ENCODE results near the gene DENND5B.
"Not testable (repeated sequence)": the region's sequence is repeated elsewhere in the genome, so short reads cannot be mapped to it uniquely, and the experiment has no call there.

DENND5B gene

GRCh38 chr12:31590642-31591379, at the start of gene DENND5B:
TSS of gene DENND5B (minus strand) at chr12:31591136. CDS start at chr12:31590832, 304 bp downstream.
- peak; percentile 91 for DNase-seq

DNA sequence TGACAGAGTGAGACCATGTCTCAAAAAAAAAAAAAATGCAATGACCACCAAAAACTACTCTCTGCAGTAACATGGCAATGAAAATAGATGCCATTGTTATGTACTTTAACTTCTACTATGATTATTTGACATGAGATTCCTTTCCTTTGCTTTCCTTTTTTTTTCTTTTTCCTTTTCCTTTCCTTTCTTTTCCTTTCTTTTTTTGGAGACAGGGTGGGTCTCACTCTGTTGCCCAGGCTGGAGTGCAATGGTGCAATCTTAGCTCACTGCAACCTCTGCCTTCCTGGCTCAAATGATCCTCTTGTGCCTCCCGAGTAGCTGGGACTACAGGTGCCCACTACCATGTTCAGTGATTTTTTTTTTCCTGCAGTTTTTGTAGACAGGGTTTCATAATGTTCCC, 43.7 kb upstream of the DENND5B start:
- DNase-seq, result no peak

- no peak for DNase-seq
Observed at GRCh38 chr12:31633464-31633863, 42.5 kb upstream of the DENND5B start.

DNA sequence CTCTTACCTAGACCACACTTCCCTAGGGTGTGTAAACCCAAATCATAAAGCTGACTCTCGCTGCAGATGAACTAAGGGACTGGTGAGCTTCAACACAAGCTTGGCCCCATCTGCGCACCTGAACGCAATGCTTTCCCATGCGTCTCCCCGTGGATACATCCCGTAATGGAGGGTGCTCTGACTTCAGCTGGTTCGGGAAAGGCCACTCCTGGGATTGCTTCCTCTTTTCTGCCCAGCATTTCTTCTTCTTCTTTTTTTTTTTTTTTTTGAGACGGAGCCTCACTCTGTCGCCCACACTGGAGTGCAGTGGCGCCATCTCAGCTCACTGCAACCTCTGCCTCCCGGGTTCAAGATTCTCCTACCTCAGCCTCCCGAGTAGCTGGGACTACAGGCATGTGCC, 40.9 kb upstream of the DENND5B start:
- no peak for DNase-seq

DNA sequence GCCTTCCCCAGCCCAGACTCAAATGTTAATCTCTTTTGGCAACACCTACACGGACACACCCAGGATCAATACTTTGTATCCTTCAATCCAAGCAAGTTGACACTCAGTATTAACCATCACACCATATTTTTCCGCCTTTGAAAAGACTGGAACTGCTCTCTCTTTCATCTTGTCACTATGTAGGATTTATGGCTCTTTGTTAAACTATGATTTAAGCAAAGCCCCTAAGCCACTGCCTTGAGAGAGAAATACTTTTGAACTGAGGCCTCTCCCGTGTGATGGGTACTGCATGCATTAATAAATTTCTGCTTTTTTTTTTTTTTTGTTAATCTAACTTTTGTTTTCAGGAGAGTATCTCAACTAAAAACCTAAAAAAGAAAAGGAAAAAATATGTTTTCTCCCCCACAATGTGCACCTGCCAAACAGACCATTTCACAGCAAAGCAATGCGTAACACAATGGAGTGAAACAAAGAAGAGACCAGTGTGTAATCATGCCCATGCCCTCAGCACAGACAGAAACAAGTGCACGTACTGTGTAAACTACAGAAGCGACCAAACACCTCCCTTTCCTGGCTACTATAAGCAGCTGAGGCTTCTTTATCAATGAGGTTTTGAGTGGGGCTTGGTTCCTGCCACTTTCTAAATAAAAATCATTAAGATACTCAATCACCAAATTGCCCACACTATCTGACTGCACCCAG, 40.2 kb upstream of the DENND5B start:
- no peak for DNase-seq

DNA sequence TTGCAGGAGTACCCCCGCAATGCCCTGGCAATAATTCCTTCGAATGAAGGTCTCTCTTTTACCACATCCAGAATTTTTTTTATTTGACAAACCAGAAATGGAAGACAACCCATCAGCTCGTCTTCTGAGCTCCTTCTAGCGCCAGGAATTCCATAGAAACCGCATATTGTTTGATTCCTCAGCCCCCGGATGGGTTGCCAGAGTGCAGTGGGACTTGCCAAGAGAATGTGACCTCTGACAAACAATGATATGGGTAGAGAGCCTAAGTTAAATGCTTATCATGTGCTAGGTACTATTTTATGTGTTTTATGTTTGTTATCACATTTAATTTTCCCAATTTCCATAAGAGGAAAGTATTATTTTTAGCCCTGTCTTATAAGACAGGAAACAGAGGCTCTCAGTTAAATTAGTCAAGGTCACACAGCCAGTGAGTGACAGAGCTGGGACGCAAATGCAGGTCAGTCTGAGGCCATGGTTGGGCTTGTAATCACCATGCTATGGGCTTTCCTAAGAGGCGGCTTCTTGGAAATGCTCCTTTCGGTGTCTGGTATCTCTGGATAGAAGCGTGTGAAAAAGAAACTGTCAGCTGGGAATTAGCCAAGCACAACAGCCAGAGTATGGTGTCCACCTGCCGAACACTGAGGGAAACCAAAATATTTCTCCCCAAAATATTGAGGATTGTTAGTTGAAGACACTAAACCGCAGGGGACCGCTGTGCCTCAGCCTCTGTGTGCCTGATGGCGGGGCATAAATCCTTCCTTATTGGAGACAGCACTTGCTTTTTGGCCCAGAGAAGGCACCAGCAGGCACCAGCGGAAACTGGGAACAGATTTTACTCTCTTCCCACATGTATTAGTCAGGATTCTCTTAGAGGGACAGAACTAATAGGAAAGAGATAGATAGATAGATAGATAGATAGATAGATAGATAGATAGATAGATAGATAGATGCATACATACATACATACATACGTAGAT, 39.1 kb upstream of the DENND5B start:
- DNase-seq, result peak; percentile 48

DNA sequence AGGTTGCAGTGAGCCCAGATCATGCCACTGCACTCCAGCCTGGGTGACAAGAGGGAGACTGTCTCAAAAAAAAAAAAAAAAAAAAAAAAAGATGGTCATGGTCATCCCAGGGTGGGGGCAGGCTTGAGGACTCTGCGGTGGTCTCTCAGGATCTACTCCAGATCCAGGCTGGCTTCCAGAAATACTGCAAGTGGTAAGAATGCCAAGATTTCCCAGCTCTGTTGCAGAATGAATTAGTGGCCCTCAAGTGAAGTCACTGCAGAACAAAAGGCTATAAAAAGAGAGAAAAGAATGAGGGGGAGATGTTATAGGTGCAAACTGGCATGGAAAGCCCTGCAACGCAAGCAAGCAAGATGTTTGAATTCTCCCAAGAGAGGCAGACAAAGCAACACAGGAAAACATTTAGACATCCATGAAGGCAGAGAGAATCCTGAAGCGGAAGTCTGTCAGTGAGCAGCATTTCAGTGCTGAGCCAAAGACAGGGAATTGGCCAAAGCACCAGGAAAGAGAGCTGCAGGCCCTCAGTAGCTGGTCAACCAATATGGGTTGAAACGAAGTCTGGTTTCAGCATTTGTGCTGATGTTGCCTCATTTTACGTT, 36.6 kb upstream of the DENND5B start:
- peak; percentile 44 for DNase-seq

DNA sequence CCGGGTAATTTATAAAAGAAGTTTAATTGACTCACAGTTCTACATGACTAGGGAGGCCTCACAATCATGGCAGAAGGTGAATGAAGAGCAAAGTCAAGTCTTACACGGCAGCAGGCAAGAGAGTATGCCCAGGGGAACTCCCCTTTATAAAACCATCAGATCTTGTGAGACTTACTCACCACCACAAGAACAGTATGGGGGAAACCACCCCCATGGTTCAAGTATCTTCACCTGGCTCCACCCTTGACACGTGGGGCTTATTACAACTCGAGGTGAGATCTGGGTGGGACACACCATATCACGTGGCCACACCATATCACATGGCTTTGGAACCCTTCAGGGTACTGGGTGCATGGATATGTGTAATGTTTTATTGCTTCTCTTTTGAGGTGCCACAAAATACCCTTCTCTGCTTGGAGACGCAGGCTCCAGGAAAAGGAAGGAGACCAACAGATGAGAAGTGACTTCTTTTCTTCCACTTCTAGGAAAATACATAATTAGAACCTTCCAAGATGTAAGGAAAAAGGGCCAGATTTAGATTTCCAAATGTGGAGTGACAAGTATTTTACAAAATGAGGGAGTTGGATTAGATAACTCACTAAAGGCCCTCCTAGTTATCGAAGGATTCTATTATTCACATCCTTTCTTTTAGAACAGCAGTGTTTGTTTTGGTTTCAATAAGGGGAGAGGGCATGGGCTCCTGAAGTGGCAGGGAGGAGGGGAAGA, 35.5 kb upstream of the DENND5B start:
- no peak for DNase-seq

DNA sequence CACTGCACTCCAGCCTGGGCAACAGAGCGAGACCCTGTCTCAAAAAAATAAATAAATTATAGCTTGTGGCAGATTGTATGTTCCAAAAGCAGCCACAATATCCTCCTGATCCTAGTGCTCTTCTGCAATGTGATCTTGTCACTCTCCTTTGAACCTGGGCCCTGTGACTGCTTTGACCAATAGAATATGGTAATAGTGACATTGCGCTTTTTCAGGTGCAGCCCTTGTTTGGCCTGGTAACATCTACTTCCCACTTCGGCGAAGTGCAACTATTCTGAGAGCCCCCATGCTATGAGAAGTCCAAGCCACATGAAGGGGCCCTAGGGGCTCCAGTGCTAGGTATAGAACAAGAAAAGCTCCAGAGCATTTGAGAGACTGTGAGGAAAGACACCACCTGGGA, 31.1 kb upstream of the DENND5B start:
- DNase-seq, result no peak

GRCh38 chr12:31620311-31620710, 29.4 kb upstream of the DENND5B start:
- DNase-seq, result no peak

GRCh38 chr12:31618228-31619025, 27.5 kb upstream of the DENND5B start:
- DNase-seq, result no peak

GRCh38 chr12:31612819-31613218, 21.9 kb upstream of the DENND5B start:
- DNase-seq, result no peak

DNA sequence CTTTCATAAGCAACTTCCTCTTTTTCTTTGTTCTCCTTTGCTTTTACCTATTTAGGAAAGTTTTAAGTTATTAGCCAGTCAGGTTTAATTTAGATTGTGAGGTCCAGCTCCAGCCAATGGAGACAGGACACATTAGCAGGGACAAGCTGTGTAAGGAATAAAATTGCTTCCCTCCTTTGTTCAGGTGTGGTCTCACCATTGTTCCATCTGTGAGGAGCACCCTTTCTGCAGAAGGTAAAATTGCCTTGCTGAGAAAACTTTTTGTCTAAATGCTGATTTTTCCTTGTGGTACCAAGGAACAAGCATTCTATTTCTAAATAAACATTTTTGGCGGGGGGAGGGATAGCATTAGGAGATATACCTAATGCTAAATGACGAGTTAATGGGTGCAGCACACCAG, 17.4 kb upstream of the DENND5B start:
- not testable (repeated sequence) for DNase-seq

GRCh38 chr12:31605531-31605930, 14.6 kb upstream of the DENND5B start:
- DNase-seq, result no peak

DNA sequence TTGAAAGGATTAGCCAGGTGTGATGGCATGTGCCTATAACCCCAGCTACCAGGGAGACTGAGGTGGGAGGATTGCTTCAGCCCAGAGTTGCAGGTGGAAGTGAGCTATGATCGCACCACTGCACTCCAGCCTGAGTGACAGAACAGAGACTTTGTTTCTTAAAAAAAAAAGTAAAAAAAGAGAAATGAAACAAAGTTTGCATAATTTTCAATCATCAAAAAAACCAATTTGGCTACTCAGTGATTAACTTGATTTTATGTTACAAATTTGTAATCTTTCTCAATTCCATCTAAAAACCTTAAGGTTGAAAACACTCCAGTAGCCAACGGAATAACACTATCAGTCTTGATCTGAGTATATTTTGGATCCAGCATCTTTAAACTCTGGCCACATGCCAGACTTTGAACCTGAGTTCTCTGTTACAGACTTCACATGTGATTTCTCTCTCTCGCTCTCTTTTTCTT, 12.6 kb upstream of the DENND5B start:
- no peak for DNase-seq

DNA sequence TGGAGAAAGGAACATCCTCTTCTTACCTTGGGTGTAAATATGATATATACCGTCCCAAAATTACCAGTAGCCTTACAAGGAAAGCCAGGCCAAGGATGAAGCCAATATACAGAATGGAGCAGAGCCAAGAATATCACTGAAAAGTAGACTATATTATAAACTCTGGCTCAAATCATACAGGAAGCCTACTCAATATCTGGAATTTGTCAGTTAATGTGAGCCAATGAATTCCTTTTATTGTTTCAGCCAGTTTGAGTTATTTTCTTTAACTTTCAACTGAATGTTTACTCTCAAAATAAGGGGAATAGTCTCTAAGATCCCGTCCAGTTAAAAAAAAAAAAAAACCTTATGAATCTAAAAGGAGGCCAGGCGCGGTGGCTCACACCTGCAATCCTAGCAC, 9.8 kb upstream of the DENND5B start:
- DNase-seq, result no peak

DNA sequence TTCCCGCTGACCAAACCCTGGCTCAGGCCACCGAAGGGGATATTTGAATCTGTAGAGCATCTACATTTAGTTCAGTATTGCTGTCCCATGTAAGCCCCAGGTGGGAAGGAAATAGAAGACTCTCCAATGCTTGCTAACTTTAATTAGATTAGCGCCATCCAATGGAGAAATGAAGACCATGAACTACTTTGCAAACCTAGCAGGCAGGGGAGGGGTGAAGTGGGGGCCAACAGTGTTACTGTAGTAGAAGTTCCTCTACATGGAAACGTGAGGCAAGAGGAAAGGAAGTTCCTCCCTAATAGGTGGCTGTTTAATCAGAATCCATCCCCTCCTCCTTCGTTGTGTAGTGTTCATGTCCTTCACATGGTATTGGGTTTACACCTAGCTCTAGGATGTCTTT, 9.3 kb upstream of the DENND5B start:
- no peak for DNase-seq

DNA sequence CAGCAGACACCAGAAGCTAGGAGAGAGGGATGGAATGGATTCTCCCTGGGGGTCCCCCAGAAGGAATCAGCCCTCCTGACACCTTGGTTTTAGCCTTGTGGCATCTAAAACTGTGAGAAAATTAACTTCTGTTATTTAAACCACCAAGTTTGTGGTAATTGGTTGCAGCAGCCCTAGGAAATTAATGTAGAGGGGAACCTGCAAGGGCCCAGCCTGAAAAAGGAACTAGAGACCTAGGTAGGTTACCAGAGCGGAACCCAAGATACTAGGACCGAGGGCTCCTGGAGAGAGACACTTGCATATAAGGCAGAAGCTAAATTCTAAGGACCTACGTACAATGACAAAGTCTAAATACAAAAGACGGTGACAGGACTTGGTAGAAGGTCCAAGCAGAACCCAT, 8.1 kb upstream of the DENND5B start:
- no peak for DNase-seq

DNA sequence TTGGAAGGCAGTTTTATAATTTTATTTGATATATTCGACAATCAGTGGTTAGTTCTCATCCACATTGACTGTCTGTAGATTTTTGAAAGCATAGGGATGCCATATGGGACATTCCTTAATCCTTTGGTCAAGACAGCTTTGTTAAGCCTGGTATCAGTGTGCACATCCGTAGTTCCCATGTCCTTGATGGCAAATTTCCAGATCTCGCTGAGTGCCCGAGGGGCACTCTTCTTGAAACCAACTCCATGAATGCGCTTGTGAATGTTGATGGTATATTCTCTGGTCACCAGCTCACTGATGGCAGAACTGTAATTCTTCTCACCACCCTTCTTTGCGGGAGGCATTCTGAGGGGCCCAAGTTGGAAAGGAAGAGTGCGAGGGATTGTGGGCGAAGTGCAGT, 6.1 kb upstream of the DENND5B start:
- DNase-seq, result no peak

GRCh38 chr12:31594681-31595080, 3.7 kb upstream of the DENND5B start:
- DNase-seq, result no peak

- DNase-seq, result peak; percentile 39
Observed at GRCh38 chr12:31591380-31591901, 505 bp upstream of the DENND5B start.
